22Rv1 (cell line): ENCODE data around the gene WNK1.

Experiments
- H3K27ac ChIP-seq: fragments of 450-650 bp; 2 replicates; pipeline ENCODE4 v1.5.1; 2017
- CTCF ChIP-seq: fragments of 450-650 bp; IDR thresholded peaks from 2 replicates; pipeline ENCODE4 v1.5.1; 2017; ENCODE audit warnings: mild to moderate bottlenecking
- ZFX ChIP-seq: fragments of 450-650 bp; IDR thresholded peaks from 2 replicates; pipeline ENCODE4 v1.6.1; 2017; ENCODE audit warnings: antibody characterized with exemption, borderline replicate concordance

WNK1 gene

GRCh38 chr12:789852-790563, 37.6 kb downstream of the WNK1 start:
- TF ChIP-seq ZFX: no peak
- TF ChIP-seq CTCF: no peak
- H3K27ac ChIP-seq: peak overlapping the region; percentile 31; the same call in 1 of the 2 replicates

- no peak for TF ChIP-seq CTCF
- no peak for TF ChIP-seq ZFX
- H3K27ac ChIP-seq: peak overlapping the region; percentile 31; the same call in 1 of the 2 replicates
Observed at GRCh38 chr12:790608-791007, 38.2 kb downstream of the WNK1 start.

DNA sequence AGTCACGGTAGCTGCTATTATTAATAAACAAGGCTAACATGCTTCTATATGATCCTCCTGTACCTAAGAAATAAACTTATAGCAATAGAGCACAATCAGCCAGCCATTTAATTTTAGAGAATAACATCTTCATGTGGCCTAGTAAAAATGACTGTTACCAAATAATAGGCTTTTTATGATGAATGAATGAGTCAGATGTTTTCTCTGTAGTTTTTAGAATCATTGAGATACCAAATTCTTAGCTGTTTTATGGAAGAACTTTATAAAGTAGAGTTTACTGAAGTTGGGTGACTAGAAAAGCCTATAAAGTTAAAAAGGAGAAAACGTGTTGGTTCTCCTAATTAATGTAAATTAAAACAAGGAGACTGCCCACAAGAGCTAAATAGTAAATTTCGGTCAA, 40.7 kb downstream of the WNK1 start:
- no peak for TF ChIP-seq CTCF
- no peak for TF ChIP-seq ZFX
- no peak overlapping the region for H3K27ac ChIP-seq

DNA sequence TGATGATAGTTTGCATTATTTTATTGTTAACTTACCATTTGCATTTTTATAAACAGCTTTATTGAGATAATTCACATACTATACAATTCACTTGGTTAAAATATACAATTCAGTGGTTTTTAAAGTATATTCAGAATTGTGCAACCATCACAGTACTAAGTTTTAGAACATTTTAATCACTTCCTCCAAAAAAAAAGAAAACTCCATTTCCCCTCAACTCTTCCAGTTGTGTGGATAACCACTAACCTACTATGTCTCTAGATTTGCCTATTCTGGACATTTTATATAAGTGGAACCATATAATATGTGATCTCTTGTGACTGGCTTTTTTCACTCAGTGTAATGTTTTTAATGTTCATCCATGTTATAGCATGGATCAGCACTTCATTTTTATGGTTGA, 41.3 kb downstream of the WNK1 start:
- no peak for TF ChIP-seq CTCF
- no peak for TF ChIP-seq ZFX
- H3K27ac ChIP-seq: no peak overlapping the region

DNA sequence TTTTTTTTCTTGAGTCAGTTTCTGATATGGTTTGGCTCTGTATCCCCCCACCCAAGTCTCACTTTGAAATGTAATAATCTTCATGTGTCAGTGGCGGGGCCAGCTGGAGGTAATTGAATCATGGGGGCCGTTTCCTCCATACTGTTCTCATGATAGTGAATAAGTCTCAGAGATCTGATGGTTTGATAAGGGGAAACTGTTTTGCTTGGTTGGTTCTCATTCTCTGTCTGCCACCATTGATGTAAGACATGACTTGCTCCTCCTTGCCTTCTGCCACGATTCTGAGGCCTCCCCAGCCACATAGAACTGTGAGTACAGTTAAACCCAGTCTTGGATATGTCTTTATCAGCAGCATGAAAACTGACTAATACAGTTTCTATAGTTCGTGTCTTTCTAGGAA, 42.9 kb downstream of the WNK1 start:
- H3K27ac ChIP-seq: no peak overlapping the region
- TF ChIP-seq ZFX (no peak), CTCF (no peak)

DNA sequence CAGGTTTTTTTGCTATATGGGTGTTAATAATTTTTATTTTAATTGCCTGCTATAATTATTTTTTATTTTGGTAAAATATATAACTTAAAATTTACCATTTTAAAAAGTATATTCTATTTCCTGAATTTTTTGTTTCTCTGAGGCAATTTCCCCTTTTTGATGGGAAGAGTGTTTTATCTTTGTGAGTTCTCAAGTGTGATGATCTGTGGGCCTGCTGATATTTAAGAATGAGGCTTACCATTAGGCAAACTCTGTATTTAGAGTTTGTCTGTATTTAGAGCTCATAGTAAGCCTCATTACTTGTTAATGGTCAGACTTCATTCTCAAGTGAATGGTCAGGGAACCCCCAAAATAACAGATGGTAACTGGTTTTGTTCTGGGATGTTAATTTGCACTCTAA, 48.0 kb downstream of the WNK1 start:
- TF ChIP-seq ZFX (no peak), CTCF (no peak)
- no peak overlapping the region for H3K27ac ChIP-seq

DNA sequence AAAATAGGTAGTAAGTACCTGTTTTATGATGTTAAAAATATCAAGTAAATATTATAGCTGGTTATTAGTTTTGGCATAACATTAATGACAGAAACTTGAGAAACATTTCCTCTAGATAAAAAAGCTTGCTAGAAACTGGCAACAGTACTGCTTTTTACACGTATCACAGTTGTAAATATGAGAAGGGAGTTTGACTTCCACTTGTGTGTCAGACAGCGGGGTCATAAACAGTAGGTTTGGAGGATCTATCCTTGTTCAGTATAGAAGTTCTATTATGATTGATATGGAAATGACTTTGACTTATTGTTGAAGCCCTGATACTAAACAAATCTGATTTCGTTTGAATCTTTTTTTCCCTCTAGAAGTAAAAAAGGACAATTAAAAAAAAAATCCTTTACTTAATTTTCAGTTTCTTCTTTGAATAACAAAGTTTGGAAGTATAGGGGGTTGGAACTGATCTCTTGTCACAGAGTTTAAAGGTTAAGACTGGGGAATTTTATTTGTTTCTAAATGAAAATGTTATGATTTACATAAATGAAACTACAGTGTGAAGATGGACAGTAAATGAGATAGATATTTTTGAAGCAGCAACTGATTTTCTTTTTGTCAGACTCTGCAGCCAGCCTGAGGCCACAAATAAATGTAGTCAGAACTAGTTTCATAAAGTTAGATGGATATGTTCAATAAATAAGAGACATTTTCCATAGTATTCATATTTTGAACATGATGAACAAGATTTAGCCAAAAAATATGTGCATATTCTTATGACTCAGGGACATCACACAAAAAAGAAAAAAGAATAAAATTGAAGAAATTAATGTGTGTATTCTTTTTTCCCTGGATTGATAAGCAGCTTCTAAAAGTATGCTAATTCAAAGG, 50.1 kb downstream of the WNK1 start:
- no peak for TF ChIP-seq CTCF
- TF ChIP-seq ZFX: no peak
- H3K27ac ChIP-seq: no peak overlapping the region
